Neuronal stem cell (in vitro differentiated cells): ENCODE data around the gene POLR3H.

ENCODE experiments used
- DNase-seq: peaks from one replicate; pipeline ENCODE4 v3.0.0-alpha.2; 2013; ENCODE audit warnings: low spot score
- H2AFZ ChIP-seq: one replicate; pipeline ENCODE4 v1.6.1; 2013; ENCODE audit warnings: mild to moderate bottlenecking, low read length, inconsistent platforms
- H2AK5ac ChIP-seq: 2 replicates; pipeline ENCODE4 v1.6.1; 2013; ENCODE audit warnings: low read depth, mild to moderate bottlenecking, inconsistent platforms, low read length, moderate library complexity, mixed read lengths
- H2BK120ac ChIP-seq: 2 replicates; pipeline ENCODE4 v1.6.1; 2013; ENCODE audit warnings: low read depth, mild to moderate bottlenecking, inconsistent platforms, low read length, moderate library complexity, mixed read lengths
- H2BK12ac ChIP-seq: one replicate; pipeline ENCODE4 v1.6.1; 2013; ENCODE audit warnings: low read length, inconsistent platforms
- H2BK15ac ChIP-seq: 2 replicates; pipeline ENCODE4 v1.6.1; 2013; ENCODE audit warnings: mild to moderate bottlenecking, low read length, inconsistent platforms, mixed read lengths
- H2BK5ac ChIP-seq: one replicate; pipeline ENCODE4 v1.6.1; 2013; ENCODE audit warnings: inconsistent platforms, mild to moderate bottlenecking, low read length, moderate library complexity
- H3K14ac ChIP-seq: one replicate; pipeline ENCODE4 v1.6.1; 2013; ENCODE audit warnings: low read length, inconsistent platforms
- H3K18ac ChIP-seq: 2 replicates; pipeline ENCODE4 v1.6.1; 2013; ENCODE audit warnings: low read length, inconsistent platforms
- H3K23ac ChIP-seq: 2 replicates; pipeline ENCODE4 v1.6.1; 2013; ENCODE audit warnings: low read depth, mild to moderate bottlenecking, mixed read lengths, low read length, inconsistent platforms; ENCODE audit not compliant: poor library complexity
- H3K27ac ChIP-seq: replicated peaks from 3 replicates; pipeline ENCODE4 v1.5.1; 2013; ENCODE audit warnings: low read length, inconsistent platforms
- H3K27me3 ChIP-seq, 3 experiments: 2 replicates each; pipeline ENCODE4 v1.6.1; 2013; ENCODE audit warnings: low read length in 3 of 3, mild to moderate bottlenecking in 2 of 3, inconsistent platforms in 1 of 3, low read depth in 1 of 3, mixed read lengths in 1 of 3, moderate library complexity in 1 of 3; ENCODE audit not compliant: control insufficient read depth in 3 of 3, insufficient read depth in 3 of 3
- H3K36me3 ChIP-seq, 2 donors: replicated peaks in 1 of 2; 2 replicates each; pipeline ENCODE4 v1.6.1; 2013; ENCODE audit warnings: low read length in 2 of 2; ENCODE audit not compliant: control insufficient read depth in 2 of 2, insufficient read depth in 2 of 2
- H3K4ac ChIP-seq: 2 replicates; pipeline ENCODE4 v1.6.1; 2013; ENCODE audit warnings: inconsistent platforms, mild to moderate bottlenecking, low read length, moderate library complexity
- H3K4me1 ChIP-seq, 2 donors: 1 replicate in 1 of 2; 2 replicates in 1 of 2; pipeline ENCODE4 v1.6.1; 2013; ENCODE audit warnings: low read length in 2 of 2, low read depth in 1 of 2; ENCODE audit not compliant: control insufficient read depth in 2 of 2, insufficient read depth in 1 of 2
- H3K4me2 ChIP-seq: one replicate; pipeline ENCODE4 v1.6.1; 2013; ENCODE audit warnings: mild to moderate bottlenecking, low read length, inconsistent platforms; ENCODE audit not compliant: insufficient read depth, poor library complexity, severe bottlenecking
- H3K4me3 ChIP-seq, 2 donors: 2 replicates each; pipeline ENCODE4 v1.5.1; 2013; ENCODE audit warnings: low read length in 2 of 2, mild to moderate bottlenecking in 2 of 2, inconsistent platforms in 1 of 2, moderate library complexity in 1 of 2
- H3K79me1 ChIP-seq: one replicate; pipeline ENCODE4 v1.6.1; 2013; ENCODE audit warnings: low read depth, mild to moderate bottlenecking, inconsistent platforms, low read length, moderate library complexity
- H3K9ac ChIP-seq: one replicate; pipeline ENCODE4 v1.6.1; 2013; ENCODE audit warnings: mild to moderate bottlenecking, low read depth, low read length, inconsistent platforms; ENCODE audit not compliant: poor library complexity
- H3K9me3 ChIP-seq, 2 donors: replicated peaks in 1 of 2; 2 replicates each; pipeline versions ENCODE3 to v1.6.1; 2013; ENCODE audit warnings: low read length in 2 of 2, mild to moderate bottlenecking in 2 of 2, inconsistent platforms in 1 of 2, low read depth in 1 of 2, mixed read lengths in 1 of 2, moderate library complexity in 1 of 2; ENCODE audit not compliant: control insufficient read depth in 2 of 2, insufficient read depth in 1 of 2
- H4K8ac ChIP-seq: one replicate; pipeline ENCODE4 v1.6.1; 2013; ENCODE audit warnings: low read depth, mild to moderate bottlenecking, inconsistent platforms, low read length, moderate library complexity
- H4K91ac ChIP-seq: one replicate; pipeline ENCODE4 v1.6.1; 2013; ENCODE audit warnings: low read length, low read depth, mild to moderate bottlenecking, inconsistent platforms; ENCODE audit not compliant: poor library complexity
- WGBS, 2 donors: extraction: QIAGEN DNeasy Blood & Tissue Kit; methylation state at CpG; one replicate each; pipeline ENCODE4 v1.1.7; 2013; ENCODE audit warnings: missing lambda C conversion rate in 2 of 2, mixed read lengths in 1 of 2; ENCODE audit not compliant: insufficient read length in 2 of 2, insufficient replicate concordance in 1 of 2; ENCODE audit errors: extremely low coverage in 2 of 2; 5-methylcytosine and 5-hydroxymethylcytosine counted together

The POLR3H gene

GRCh38 chr22:41526830-41527799, 17.2 kb downstream of the POLR3H start:
- H3K4me2 ChIP-seq, result no peak overlapping the region
- no peak overlapping the region for H2BK12ac ChIP-seq
- H4K91ac ChIP-seq, result no peak overlapping the region
- H2AFZ ChIP-seq, result no peak overlapping the region
- no peak overlapping the region for H3K18ac ChIP-seq
- H3K23ac ChIP-seq, result peak overlapping the region; percentile 89
- H3K4me1 ChIP-seq, result no peaks in the 10 kb centered on the region
- no peak overlapping the region for H4K8ac ChIP-seq
- no peaks in the 10 kb centered on the region for H3K27me3 ChIP-seq
- no peak overlapping the region for H2AK5ac ChIP-seq
- no peak overlapping the region for H3K4me3 ChIP-seq
- DNase-seq, result no peak
- H3K79me1 ChIP-seq, result peaks cover 17% of the 10 kb centered on the region
- H3K4ac ChIP-seq, result no peak overlapping the region
- H2BK5ac ChIP-seq, result peak overlapping the region; percentile 5
- H2BK15ac ChIP-seq, result no peak overlapping the region
- WGBS, 2 donors, result no CpG with 5 or more reads among the region's 32 CpGs
- H3K36me3 ChIP-seq, result peaks cover 61 to 96% of the 10 kb centered on the region in 2 donors
- H3K9me3 ChIP-seq, result peaks cover 0 to 1% of the 10 kb centered on the region in 2 donors
- no peak overlapping the region for H3K27ac ChIP-seq
- H3K14ac ChIP-seq, result no peak overlapping the region
- H3K9ac ChIP-seq, result peak overlapping the region; percentile 53
- H2BK120ac ChIP-seq, result no peak overlapping the region

GRCh38 chr22:41526226-41526829, 17.9 kb downstream of the POLR3H start:
- Histone ChIP-seq H2BK5ac (peak overlapping the region; percentile 44), H3K79me1 (peaks cover 10% of the 10 kb centered on the region), H3K27ac (no peak overlapping the region), H2AFZ (no peak overlapping the region), H3K23ac (peak overlapping the region; percentile 89), H3K9ac (no peak overlapping the region), H3K27me3 (no peaks in the 10 kb centered on the region), H4K91ac (no peak overlapping the region), H2BK15ac (no peak overlapping the region), H2BK120ac (no peak overlapping the region), H3K18ac (no peak overlapping the region), H3K4me1 (no peaks in the 10 kb centered on the region), H4K8ac (no peak overlapping the region), H2AK5ac (no peak overlapping the region), H3K14ac (no peak overlapping the region), H3K4me3 (peak overlapping the region in 1 of 2 donors; percentile 18), H3K4me2 (no peak overlapping the region), H3K9me3 (peaks cover 0 to 1% of the 10 kb centered on the region in 2 donors), H3K4ac (no peak overlapping the region), H3K36me3 (peaks cover 53 to 89% of the 10 kb centered on the region in 2 donors), H2BK12ac (no peak overlapping the region)
- DNase-seq, result no peak
- WGBS, 2 donors, result no CpG with 5 or more reads among the region's 12 CpGs

- no peak overlapping the region for H4K91ac ChIP-seq
- no peak overlapping the region for H3K4ac ChIP-seq
- no peak for DNase-seq
- H3K14ac ChIP-seq, result no peak overlapping the region
- H2BK120ac ChIP-seq, result no peak overlapping the region
- no peak overlapping the region for H3K4me3 ChIP-seq
- no peaks in the 10 kb centered on the region for H3K4me1 ChIP-seq
- no peak overlapping the region for H3K4me2 ChIP-seq
- no peaks in the 10 kb centered on the region for H3K27me3 ChIP-seq
- H3K9ac ChIP-seq, result peak overlapping the region; percentile 30
- WGBS, 2 donors, result no CpG with 5 or more reads among the region's 13 CpGs
- H3K9me3 ChIP-seq, result peaks cover 0 to 1% of the 10 kb centered on the region in 2 donors
- peak overlapping the region; percentile 58 for H3K18ac ChIP-seq
- peaks cover 10% of the 10 kb centered on the region for H3K79me1 ChIP-seq
- no peak overlapping the region for H2BK15ac ChIP-seq
- H4K8ac ChIP-seq, result no peak overlapping the region
- no peak overlapping the region for H3K27ac ChIP-seq
- H2AFZ ChIP-seq, result no peak overlapping the region
- no peak overlapping the region for H2BK12ac ChIP-seq
- H2BK5ac ChIP-seq, result peak overlapping the region; percentile 44
- peaks cover 51 to 82% of the 10 kb centered on the region in 2 donors for H3K36me3 ChIP-seq
- H2AK5ac ChIP-seq, result no peak overlapping the region
- peak overlapping the region; percentile 82 for H3K23ac ChIP-seq
These were observed 18.6 kb downstream of the POLR3H start for GRCh38 chr22:41525450-41526225.
